Naive thymus-derived CD4-positive, alpha-beta T cell (primary cell): Measurements from ENCODE around the gene C18orf32. TPM values are rescaled to one million over a fixed set of nuclear protein-coding genes. Genes with fewer than 3 reads are reported as not detected.

ENCODE experiments used
- ATAC-seq: fragments of 150-1000 bp; cut with Tn5 transposase; 2 replicates; pipeline ENCODE4 v1.10.0; 2021; ENCODE audit warnings: mild to moderate bottlenecking, moderate library complexity
- CTCF ChIA-PET: fragments of 350-600 bp; sonication (Branson Sonifier 250); formaldehyde crosslinking; loops from one replicate; lab custom pipeline; 2021; ENCODE audit warnings: antibody characterized with exemption; lab: Charles Lee
- POLR2A ChIA-PET: fragments of 350-600 bp; sonication (Branson Sonifier 250); formaldehyde crosslinking; loops from one replicate; lab custom pipeline; 2021; ENCODE audit warnings: antibody characterized with exemption, inconsistent platforms; lab: Charles Lee
- DNase-seq, 9 donors: peaks; one replicate each; pipeline versions ENCODE4 v3.0.0 to v3.0.0-alpha.2; 2020 to 2022; ENCODE audit warnings: mixed read lengths in 1 of 9
- H3K27ac ChIP-seq: one replicate; pipeline ENCODE4 v1.7.0; 2013; ENCODE audit warnings: mild to moderate bottlenecking, low read depth, low read length, moderate library complexity
- H3K27me3 ChIP-seq, 2 donors: one replicate each; pipeline ENCODE4 v1.7.0; 2013; ENCODE audit warnings: low read length in 2 of 2, mild to moderate bottlenecking in 2 of 2, moderate library complexity in 2 of 2; ENCODE audit not compliant: control insufficient read depth in 2 of 2, insufficient read depth in 2 of 2
- H3K36me3 ChIP-seq, 3 experiments: 1 replicate in 2 of 3; 2 replicates in 1 of 3; pipeline ENCODE4 v1.7.0; 2013; ENCODE audit warnings: low read length in 3 of 3, mild to moderate bottlenecking in 3 of 3, moderate library complexity in 1 of 3; ENCODE audit not compliant: insufficient read depth in 3 of 3, control insufficient read depth in 2 of 3
- H3K4me1 ChIP-seq, 2 donors: one replicate each; pipeline ENCODE4 v1.7.0; 2013; ENCODE audit warnings: low read length in 2 of 2, mild to moderate bottlenecking in 2 of 2, moderate library complexity in 1 of 2; ENCODE audit not compliant: control insufficient read depth in 2 of 2, insufficient read depth in 2 of 2
- H3K4me3 ChIP-seq: 2 replicates; pipeline ENCODE4 v1.7.0; 2013; ENCODE audit warnings: mild to moderate bottlenecking, low read length
- H3K9me3 ChIP-seq, 3 experiments: 1 replicate in 2 of 3; 2 replicates in 1 of 3; pipeline ENCODE4 v1.7.0; 2013; ENCODE audit warnings: low read length in 3 of 3; ENCODE audit not compliant: control insufficient read depth in 2 of 3
- H3K27ac Mint-ChIP-seq, 9 donors: one replicate each; pipeline ENCODE4 v1.8.0; 2020 to 2022; ENCODE audit warnings: mixed read lengths in 9 of 9, mild to moderate bottlenecking in 8 of 9, moderate library complexity in 5 of 9, inconsistent platforms in 2 of 9
- H3K27me3 Mint-ChIP-seq, 5 donors: one replicate each; pipeline ENCODE4 v1.8.0; 2021 to 2022; ENCODE audit warnings: mixed read lengths in 5 of 5, mild to moderate bottlenecking in 1 of 5
- H3K36me3 Mint-ChIP-seq, 5 donors: one replicate each; pipeline ENCODE4 v1.8.0; 2020 to 2022; ENCODE audit warnings: mixed read lengths in 5 of 5, mild to moderate bottlenecking in 3 of 5, inconsistent platforms in 1 of 5
- H3K4me1 Mint-ChIP-seq, 7 donors: one replicate each; pipeline ENCODE4 v1.8.0; 2020 to 2022; ENCODE audit warnings: mixed read lengths in 7 of 7, mild to moderate bottlenecking in 3 of 7, inconsistent platforms in 1 of 7
- H3K4me3 Mint-ChIP-seq, 10 donors: one replicate each; pipeline ENCODE4 v1.8.0; 2020 to 2022; ENCODE audit warnings: mild to moderate bottlenecking in 10 of 10, mixed read lengths in 10 of 10, moderate library complexity in 6 of 10, inconsistent platforms in 2 of 10
- H3K9me3 Mint-ChIP-seq, 11 donors: one replicate each; pipeline ENCODE4 v1.8.0; 2020 to 2022; ENCODE audit warnings: mixed read lengths in 11 of 11, mild to moderate bottlenecking in 4 of 11, inconsistent platforms in 1 of 11, moderate library complexity in 1 of 11
- intact Hi-C, 2 donors: fragments of 100-400 bp; cut with micrococcal nuclease; formaldehyde crosslinking; loops; one replicate each; pipeline ENCODE4 v1.15.1; 2023
- polyA plus RNA-seq, 2 donors: library from polyadenylated mRNA; unstranded; fragments of 300-500 nt; fragmentation: Illumina TruSeq; gene quantifications; one replicate each; pipeline ENCODE4 v1.2.3, GENCODE V29; 2021
- total RNA-seq, 6 experiments: library from RNA in 5 of 6; stranded (reverse) in 5 of 6; gene quantifications; 1 replicate in 5 of 6; 2 replicates in 1 of 6; pipeline ENCODE4 v1.2.3 and lab custom pipeline; 2021 to 2026

Gene C18orf32
- total and polyA plus RNA-seq, 7 experiments from 2014 or later: 22.5 to 84.1 (median 49.2) TPM

DNA sequence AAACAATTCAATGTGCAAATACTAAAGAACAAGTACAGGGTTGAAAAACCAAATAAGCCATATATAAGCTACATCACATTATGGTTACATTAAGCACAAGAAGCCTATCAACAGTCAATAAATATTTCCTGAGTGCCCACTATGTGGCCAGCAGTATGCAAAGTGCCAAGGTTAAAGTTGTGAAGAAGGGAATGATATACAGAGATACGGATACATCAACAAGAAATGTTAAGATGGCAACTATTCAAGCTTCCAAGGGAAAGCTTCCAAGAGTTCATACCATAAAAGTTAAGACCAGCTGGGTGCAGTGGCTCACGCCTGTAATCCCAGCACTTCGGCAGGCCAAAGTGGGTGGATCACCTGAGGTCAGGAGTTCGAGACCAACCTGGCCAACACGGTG is 40.6 kb downstream of the C18orf32 start:
- Mint-ChIP-seq H3K9me3 (peaks cover 0 to 36% (median 7%) of the 10 kb centered on the region in 11 donors), H3K4me1 (peaks cover 17 to 52% (median 30%) of the 10 kb centered on the region in 7 donors), H3K27ac (peak overlapping the region in 2 of 9 donors; percentile 36 to 41), H3K4me3 (no peak overlapping the region), H3K36me3 (peaks cover 6 to 56% (median 43%) of the 10 kb centered on the region in 5 donors), H3K27me3 (no peaks in the 10 kb centered on the region)
- ATAC-seq (no peak), DNase-seq (no peak)
- no peak overlapping the region for H3K4me3 ChIP-seq
- peaks cover 0 to 13% (median 0%) of the 10 kb centered on the region in 3 experiments for H3K36me3 ChIP-seq
- ChIA-PET CTCF (interaction anchor here (0.6 to 1.5 kb wide), 5 partner anchors 10 to 769 kb away, joined by 3 to 5 read pairs (median 3); no protein-coding TSS in a partner anchor), POLR2A (no interaction called here)
- peaks cover 0 to 8% (median 0%) of the 10 kb centered on the region in 3 experiments for H3K9me3 ChIP-seq
- H3K4me1 ChIP-seq: no peaks in the 10 kb centered on the region
- intact Hi-C loops: loop anchor here in 1 of 2 donors (5.0 kb wide), 2 partner anchors 269 to 404 kb away; no protein-coding TSS in a partner anchor
- H3K27ac ChIP-seq: no peak overlapping the region
- H3K27me3 ChIP-seq: no peaks in the 10 kb centered on the region

DNA sequence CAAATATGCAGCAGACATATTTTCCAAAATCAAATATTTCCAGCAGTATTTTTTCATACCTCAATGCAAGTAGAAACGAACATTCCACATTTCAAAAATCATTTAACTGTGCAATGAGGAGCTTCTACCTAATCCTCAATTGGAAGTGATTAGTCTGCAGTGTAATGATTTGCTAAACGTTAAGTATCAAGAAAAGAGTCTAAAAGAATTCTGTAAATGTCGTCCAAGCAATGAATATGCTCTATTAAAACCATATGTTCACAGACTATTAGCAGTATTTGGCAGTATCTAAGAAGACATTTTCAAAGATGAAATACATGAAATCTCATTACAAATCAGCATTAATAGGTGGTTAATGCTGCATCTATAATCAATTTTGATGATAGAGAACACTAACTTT is 42.5 kb downstream of the C18orf32 start:
- ChIA-PET POLR2A (no interaction called here), CTCF (no interaction called here)
- intact Hi-C loops: no loop called here
- Histone ChIP-seq H3K4me3 (no peak overlapping the region), H3K36me3 (peaks cover 0 to 5% (median 0%) of the 10 kb centered on the region in 3 experiments), H3K9me3 (peaks cover 0 to 8% (median 0%) of the 10 kb centered on the region in 3 experiments), H3K27ac (no peak overlapping the region), H3K4me1 (no peaks in the 10 kb centered on the region), H3K27me3 (no peaks in the 10 kb centered on the region)
- DNase-seq (no peak), ATAC-seq (no peak)
- Mint-ChIP-seq H3K36me3 (peaks cover 6 to 46% (median 31%) of the 10 kb centered on the region in 5 donors), H3K27me3 (no peaks in the 10 kb centered on the region), H3K4me1 (peaks cover 19 to 56% (median 34%) of the 10 kb centered on the region in 7 donors), H3K27ac (no peak overlapping the region), H3K9me3 (peaks cover 0 to 19% (median 5%) of the 10 kb centered on the region in 11 donors), H3K4me3 (no peak overlapping the region)

DNA sequence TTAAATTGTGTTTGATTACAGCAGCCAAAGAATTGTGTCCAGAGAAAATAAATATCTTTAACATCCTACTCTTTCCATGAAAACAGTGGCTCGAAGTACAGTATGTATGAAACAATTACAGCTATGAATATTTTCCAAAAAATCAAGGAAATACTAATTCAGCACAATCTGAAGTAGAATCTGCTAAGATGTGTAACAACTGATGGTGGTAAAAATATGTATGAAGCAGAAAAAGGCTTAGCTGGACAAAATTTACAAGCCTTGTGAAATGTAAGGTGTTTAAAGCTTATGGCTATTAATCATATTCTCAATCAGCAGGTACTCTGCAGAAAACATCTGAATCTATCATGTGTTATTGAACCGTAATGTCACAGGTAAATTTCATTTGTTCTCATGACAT is 43.2 kb downstream of the C18orf32 start:
- peaks cover 0 to 13% (median 2%) of the 10 kb centered on the region in 11 donors for H3K9me3 Mint-ChIP-seq
- Histone ChIP-seq H3K27me3 (no peaks in the 10 kb centered on the region), H3K36me3 (peaks cover 0 to 1% (median 0%) of the 10 kb centered on the region in 3 experiments), H3K4me1 (no peaks in the 10 kb centered on the region), H3K4me3 (no peak overlapping the region), H3K27ac (no peak overlapping the region), H3K9me3 (peaks cover 0 to 2% (median 0%) of the 10 kb centered on the region in 3 experiments)
- intact Hi-C loops: no loop called here
- H3K4me1 Mint-ChIP-seq: peaks cover 16 to 62% (median 41%) of the 10 kb centered on the region in 7 donors
- H3K36me3 Mint-ChIP-seq: peaks cover 1 to 41% (median 26%) of the 10 kb centered on the region in 5 donors
- ChIA-PET POLR2A (no interaction called here), CTCF (no interaction called here)
- DNase-seq (no peak), ATAC-seq (no peak)
- H3K27ac Mint-ChIP-seq: no peak overlapping the region
- H3K4me3 Mint-ChIP-seq: no peak overlapping the region
- H3K27me3 Mint-ChIP-seq: no peaks in the 10 kb centered on the region

DNA sequence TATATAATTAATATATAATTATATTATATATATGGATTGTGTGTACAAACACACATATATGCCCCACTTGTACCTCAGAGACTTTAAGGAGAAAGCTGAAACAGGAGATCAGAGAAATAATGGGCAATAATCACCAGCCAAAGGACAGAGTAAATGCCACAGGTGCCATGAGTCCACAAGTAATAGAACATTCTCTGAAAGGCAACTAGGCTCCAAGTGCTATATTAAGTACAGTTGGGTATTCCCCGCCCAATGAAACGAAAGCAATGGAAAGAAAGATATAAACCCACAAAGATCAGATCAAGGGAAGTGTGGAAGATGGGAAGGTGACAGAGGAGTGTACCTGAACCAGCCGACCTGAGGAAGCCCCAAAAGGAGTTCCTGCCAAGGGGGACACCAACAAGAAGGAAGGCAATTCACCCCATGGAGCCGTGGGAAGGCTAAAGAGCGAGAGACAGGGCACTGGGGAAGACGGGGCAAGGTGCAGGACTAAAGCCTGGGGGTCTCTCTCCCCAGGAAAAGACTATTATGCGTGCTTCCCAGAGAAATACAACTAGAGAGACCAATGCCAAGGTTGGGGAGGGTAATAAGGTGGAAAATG is 45.6 kb downstream of the C18orf32 start:
- H3K36me3 Mint-ChIP-seq: peaks cover 0 to 20% (median 15%) of the 10 kb centered on the region in 5 donors
- peaks cover 13 to 74% (median 55%) of the 10 kb centered on the region in 7 donors for H3K4me1 Mint-ChIP-seq
- DNase-seq: no peak
- ChIA-PET POLR2A (no interaction called here), CTCF (no interaction called here)
- no peaks in the 10 kb centered on the region for H3K27me3 ChIP-seq
- no peaks in the 10 kb centered on the region for H3K9me3 ChIP-seq
- H3K36me3 ChIP-seq: no peaks in the 10 kb centered on the region
- intact Hi-C loops: no loop called here
- no peak overlapping the region for H3K27ac Mint-ChIP-seq
- H3K27ac ChIP-seq: no peak overlapping the region
- ATAC-seq: no peak
- no peaks in the 10 kb centered on the region for H3K4me1 ChIP-seq
- no peaks in the 10 kb centered on the region for H3K27me3 Mint-ChIP-seq
- H3K4me3 ChIP-seq: no peak overlapping the region
- H3K9me3 Mint-ChIP-seq: no peaks in the 10 kb centered on the region
- no peak overlapping the region for H3K4me3 Mint-ChIP-seq

DNA sequence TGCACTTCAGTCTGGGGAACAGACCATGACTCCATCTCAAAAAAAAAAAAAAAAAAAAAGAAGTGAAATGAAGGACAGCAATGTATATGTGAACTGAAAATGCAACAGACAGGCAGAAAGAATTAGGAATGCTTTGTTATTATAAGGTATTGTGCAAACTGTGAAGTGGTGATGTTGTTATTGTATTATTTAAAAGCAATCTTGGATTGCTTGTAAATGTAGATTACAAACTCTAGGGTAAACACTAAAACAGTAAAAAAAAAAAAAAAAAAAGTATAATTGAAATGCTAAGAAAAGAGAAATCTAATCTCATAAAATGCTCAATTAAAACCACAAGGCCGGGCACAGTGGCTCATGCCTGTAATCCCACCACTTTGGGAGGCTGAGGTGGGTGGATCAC is 51.9 kb downstream of the C18orf32 start:
- Histone ChIP-seq H3K36me3 (no peaks in the 10 kb centered on the region), H3K27ac (no peak overlapping the region), H3K27me3 (no peaks in the 10 kb centered on the region), H3K4me1 (no peaks in the 10 kb centered on the region), H3K4me3 (no peak overlapping the region), H3K9me3 (no peaks in the 10 kb centered on the region)
- Mint-ChIP-seq H3K9me3 (no peaks in the 10 kb centered on the region), H3K4me3 (no peak overlapping the region), H3K27ac (peak overlapping the region in 1 of 9 donors; percentile 68), H3K36me3 (peaks cover 0 to 5% (median 3%) of the 10 kb centered on the region in 5 donors), H3K27me3 (no peaks in the 10 kb centered on the region), H3K4me1 (peaks cover 7 to 45% (median 39%) of the 10 kb centered on the region in 7 donors)
- intact Hi-C loops: no loop called here
- ATAC-seq (no peak), DNase-seq (no peak)
- ChIA-PET CTCF (no interaction called here), POLR2A (no interaction called here)

DNA sequence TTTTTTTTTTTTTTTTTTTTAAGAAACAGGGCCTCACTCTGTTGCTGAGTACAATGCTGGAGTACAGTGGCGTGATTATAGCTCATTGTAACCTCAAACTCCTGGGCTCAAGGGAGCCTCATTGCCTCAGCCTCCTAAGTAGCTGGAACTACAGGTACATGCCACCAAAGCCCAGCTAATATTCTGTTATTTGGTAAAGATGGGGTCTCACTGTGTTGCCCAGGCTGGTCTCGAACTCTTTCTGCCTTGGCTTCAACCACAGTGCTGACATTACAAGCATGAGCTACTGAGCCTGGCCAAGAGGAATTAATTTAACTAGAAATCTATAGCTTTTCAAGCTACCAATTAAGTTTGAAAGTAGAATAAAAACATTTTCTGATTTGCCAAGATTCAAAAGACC is 54.4 kb downstream of the C18orf32 start:
- H3K27me3 ChIP-seq: no peaks in the 10 kb centered on the region
- Mint-ChIP-seq H3K9me3 (peaks cover 0 to under 1% (median 0%) of the 10 kb centered on the region in 11 donors), H3K27me3 (no peaks in the 10 kb centered on the region), H3K4me1 (peaks cover 7 to 26% (median 20%) of the 10 kb centered on the region in 7 donors), H3K27ac (no peak overlapping the region), H3K4me3 (no peak overlapping the region), H3K36me3 (peaks cover 6 to 25% (median 20%) of the 10 kb centered on the region in 5 donors)
- POLR2A ChIA-PET: interaction anchor here (1.0 kb wide), 1 partner anchor 24 kb away, joined by 3 read pairs; no protein-coding TSS in a partner anchor
- DNase-seq (no peak), ATAC-seq (no peak)
- CTCF ChIA-PET: interaction anchor here (0.6 to 1.6 kb wide), 4 partner anchors 13 to 45 kb away, joined by 3 to 5 read pairs (median 4); no protein-coding TSS in a partner anchor
- H3K27ac ChIP-seq: no peak overlapping the region
- no peaks in the 10 kb centered on the region for H3K4me1 ChIP-seq
- H3K4me3 ChIP-seq: no peak overlapping the region
- peaks cover 0 to 11% (median 0%) of the 10 kb centered on the region in 3 experiments for H3K36me3 ChIP-seq
- intact Hi-C loops: no loop called here
- H3K9me3 ChIP-seq: no peaks in the 10 kb centered on the region
